GM21723 (cell line): Measurements from ENCODE around the gene C17orf58.
A peak's percentile ranks its signal among the peaks of the same experiment; 100 is the strongest.
"Not testable (repeated sequence)": the region's sequence is repeated elsewhere in the genome, so short reads cannot be mapped to it uniquely, and the experiment has no call there.

ENCODE experiments used
- ATAC-seq: cut with Tn5 transposase; IDR thresholded peaks from one replicate; pipeline ENCODE4 v1.9.1; 2021; ENCODE audit warnings: mild to moderate bottlenecking, moderate library complexity; ENCODE audit not compliant: unreplicated experiment

Gene C17orf58

DNA sequence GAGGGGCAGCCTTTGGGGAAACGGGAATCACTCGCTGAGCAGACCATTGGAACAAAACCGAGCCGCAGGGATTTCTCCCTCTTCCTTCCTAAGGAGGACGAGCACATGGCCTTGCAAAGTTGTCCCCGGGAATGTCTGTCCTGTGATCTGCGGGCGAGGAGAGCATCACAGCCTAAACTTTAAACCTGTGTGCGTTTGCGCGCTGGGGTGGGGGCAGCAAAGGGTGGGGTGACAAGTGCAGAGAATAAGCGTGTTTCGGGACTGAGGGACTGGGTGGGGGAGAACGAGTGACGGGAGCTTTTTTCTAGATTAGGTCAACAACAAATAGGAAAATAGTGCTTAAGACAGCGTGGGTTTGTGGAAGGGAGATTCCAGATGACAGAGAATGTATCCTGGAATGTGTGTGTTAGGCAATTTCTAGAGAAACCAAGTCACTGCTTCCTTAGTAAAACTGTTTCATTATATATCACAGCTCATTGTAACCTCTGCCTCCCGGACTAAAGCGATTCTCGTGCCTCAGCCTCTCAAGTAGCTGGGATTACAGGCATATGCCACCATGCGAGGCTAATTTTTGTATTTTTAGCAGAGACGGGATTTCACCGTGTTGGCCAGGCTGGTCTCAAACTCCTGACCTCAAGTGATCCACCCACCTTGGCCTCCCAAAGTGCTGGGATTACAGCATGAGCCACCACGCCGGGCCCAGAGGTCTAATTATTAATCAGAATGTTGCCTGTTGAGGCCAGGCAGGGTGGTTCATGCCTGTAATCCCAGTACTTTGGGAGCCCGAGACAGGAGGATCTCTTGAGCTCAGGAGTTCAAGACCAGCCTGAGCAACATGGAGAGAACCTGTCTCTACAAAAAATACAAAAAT is at the start of gene C17orf58:
Gene C17orf58 (minus strand): TSS at position 169 of the 871 bp plus-strand sequence. CDS start 271 bp downstream, outside the sequence.
- not testable (repeated sequence) for ATAC-seq

DNA sequence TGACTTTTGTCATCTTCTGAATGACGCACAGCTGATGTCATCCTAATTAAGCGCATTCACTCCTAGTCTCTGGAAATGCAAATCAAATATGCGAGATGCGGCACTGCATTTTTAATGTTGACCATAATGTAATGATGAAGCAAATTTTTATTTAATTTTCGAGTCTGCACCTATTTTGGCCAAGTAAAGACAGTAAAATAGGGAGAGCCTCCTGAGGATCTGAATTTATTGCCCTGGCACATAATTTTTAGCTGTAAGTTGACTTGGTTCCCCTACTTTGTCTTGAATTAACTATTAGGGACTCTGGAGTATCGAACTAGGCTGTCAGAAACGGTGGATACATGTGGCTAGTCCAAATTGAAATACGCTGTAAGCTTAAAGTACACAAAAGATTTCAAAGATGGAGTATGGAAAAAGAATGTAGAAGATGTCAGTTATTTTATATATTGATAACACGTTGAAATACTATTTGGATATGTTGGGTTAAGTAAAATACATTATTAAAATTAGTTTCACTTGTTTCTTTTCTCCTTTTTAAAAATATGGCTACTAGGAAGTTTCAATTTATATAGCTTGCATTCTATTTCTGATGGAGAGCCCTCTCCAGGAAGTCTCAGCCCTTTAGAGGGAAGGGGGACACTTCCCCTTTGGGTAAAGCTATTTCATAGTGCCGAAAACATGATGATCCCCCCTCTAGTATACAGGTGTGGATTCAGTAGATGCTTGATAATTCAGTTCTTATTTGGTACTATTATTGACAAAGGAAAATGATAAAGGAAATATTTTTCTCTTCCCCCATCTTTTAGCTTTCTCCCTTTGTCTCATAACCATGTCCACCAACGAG is 40.3 kb upstream of the C17orf58 start:
- ATAC-seq = no peak

DNA sequence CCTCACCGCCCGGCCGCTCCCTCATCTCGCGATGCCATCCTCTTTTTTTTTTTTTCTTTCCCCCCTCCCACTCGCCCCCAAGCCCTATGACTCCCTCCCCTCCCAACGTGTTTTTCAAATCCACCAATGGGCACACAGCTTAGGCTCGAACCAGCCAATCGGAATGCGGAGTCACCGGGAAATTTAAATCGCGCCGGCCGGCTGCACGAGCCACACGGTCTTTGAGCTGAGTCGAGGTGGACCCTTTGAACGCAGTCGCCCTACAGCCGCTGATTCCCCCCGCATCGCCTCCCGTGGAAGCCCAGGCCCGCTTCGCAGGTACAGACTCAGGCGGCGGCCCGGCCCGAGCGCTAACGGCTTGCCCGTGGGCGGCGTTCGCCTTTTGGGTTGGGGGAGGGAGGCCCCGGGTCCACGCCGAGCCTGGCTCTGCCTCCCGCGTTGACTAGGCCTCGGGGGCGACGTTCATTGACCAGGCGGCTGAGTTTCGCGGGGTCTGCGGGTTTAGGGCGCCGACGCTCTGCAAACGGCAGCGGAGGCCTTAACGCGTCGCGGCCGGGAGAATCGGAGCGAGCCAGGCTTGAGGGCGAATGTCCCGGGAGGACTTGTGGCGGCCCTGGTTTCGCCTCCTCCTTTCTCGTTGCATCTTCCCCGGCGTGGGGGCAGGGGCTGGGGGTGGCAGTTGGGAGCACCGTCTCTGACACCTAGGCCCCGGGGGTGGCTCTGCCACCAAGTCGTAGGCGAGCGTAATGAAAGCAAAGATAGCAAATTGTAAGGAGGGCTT is 39.4 kb upstream of the C17orf58 start, which contains the start of gene KPNA2:
Gene KPNA2 (plus strand): TSS at position 213 of the 781 bp plus-strand sequence. CDS start 1,398 bp downstream, outside the sequence.
- ATAC-seq = peak; percentile 90

DNA sequence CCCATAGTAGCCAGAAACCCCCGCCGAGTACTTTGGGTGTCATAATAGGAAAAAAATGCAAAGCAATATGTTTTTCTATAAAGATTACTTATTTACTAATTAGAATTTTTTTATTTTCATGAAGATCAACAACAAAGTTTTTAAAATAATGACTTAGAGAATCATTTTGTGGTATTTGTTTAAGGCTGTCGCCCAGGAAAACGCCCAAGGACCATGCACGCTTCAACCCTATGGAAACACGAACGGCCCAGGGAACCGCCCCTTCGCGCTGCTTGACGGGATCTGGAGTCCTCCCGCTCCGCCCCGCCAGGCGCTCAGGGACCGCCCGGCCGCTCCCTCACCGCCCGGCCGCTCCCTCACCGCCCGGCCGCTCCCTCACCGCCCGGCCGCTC is 38.9 kb upstream of the C17orf58 start:
- peak; percentile 91 for ATAC-seq

DNA sequence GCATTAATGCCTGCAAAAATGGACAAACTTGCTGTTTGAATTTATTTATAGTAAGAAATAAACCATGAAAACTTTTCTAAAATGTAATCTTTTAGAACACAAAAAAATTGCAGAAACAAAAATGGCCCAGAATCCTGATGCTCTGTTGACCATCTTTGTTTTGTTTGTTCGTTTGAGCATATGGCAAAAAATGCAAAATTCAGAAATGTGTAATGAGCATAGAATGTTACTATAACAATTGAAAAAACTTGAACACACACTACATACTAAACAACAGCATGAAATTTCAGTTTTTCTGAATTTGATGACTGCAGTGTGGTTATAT is 38.1 kb upstream of the C17orf58 start:
- no peak for ATAC-seq

DNA sequence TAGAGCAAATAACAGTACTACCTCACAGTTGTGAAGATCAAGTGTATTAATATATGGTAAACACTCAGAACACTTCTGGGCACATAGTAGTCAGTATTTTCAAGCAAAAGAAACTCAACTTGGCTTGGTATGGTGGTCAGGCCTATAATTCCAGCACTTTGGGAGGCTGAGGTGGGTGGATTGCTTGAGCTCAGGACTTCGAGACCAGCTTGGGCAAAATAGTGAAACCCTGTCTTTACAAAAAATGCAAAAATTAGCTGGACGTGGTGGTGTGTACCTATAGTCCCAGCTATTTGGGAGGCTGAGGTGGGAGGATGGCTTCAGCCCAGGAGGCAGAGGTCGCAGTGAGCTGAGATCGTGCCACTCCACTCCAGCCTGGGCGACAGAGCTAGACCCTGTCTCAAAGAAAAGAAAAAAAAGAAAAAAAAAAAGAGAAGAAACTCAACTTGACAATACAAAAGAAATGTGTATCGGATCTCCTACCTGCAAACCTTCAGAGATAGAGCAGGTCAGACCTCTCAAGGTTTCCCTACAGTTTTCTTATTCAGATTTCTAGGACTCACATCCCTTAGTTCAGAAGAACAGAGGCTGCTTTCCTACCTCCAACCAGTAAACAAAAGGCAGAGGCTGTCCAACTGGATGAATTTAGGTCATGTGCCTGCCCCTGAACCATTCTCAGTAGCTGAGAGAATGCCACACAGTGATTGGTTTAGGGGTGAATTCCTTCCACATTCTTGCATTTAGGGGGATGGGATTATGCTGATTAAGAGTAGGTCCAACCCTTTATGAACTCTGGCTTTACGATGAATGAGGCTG is 37.6 kb upstream of the C17orf58 start:
- no peak for ATAC-seq

DNA sequence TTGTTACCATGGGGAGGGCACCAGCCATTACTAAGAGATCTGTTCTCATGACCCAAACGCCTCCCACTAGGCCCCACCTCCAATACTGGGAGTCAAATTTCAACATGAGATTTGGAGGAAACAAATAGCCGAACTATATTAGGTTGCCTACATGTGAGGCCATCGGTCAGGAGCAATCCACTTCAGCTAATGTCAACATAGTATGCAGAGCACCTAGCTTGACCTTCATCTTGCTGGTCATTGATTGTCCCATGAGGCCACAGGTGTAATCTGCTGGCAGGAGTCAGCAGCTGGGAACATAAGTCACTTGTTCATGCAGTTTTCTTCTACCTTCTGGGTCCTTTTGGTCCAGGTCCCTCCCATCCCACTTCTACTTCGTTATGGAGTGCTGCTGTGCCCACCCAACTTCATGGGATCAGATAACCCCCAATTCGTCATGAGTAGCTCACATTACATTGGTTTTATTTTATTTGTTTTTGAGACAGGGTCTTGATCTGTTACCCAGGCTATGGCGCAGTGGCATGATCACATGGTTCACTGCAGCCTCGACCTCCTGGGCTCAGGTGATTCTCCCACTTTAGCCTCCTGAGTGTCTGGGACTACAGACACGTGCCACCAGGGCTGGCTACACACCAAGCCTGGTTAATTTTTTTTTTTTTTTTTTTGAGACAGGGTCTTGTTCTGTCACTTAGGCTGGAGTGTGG is 33.4 kb upstream of the C17orf58 start:
- ATAC-seq = no peak

DNA sequence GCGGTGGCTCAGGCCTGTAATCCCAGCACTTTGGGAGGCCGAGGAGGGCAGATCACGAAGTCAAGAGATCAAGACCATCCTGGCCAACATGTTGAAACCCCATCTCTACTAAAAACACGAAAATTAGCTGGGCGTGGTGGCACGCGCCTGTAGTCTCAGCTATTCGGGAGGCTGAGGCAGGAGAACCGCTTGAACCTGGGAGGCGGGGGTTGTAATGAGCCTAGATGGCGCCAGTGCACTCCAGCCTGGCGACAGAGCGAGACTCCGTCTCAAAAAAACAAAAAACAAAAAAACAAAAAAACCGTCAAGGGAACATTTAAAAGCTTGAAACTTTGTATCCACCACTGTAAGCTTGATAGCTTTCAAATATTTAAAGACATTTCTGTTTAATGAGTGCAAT is 26.3 kb upstream of the C17orf58 start:
- not testable (repeated sequence) for ATAC-seq

DNA sequence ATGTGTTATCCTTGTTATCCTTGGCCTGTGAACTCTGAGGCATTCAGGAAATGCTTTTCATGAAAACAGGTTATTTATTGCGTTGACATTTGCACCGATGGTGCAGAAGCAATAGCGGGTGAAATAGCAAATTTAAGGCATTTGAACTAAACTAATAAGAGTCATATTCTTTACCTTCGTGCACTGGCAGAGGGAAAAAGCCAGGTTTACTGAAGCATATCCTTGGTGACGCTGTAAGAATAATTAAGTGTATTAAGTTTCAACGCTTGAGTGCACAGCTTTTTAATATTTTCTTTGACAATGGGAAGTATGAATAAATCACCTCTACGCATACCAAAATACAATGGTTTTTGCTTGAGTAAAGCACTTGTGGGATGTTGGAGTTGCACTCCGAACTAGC is 25.7 kb upstream of the C17orf58 start:
- ATAC-seq = no peak

DNA sequence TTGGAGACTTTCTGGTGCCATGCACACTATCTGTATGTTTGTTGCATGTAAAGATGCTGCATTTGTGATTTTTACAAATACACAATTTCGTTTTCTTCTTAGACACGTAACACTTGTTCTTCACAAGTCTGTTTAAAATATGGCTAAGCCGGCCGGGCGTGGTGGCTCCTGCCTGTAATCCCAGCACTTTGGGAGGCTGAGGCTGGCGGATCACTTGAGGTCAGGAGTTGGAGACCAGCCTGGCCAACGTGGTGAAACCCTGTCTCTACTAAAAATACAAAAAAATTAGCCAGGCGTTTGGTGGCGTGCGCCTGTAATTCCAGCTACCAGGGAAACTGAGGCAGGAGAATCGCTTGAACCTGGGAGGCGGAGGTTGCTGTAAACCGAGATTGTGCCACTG is 24.5 kb upstream of the C17orf58 start:
- ATAC-seq = not testable (repeated sequence)

DNA sequence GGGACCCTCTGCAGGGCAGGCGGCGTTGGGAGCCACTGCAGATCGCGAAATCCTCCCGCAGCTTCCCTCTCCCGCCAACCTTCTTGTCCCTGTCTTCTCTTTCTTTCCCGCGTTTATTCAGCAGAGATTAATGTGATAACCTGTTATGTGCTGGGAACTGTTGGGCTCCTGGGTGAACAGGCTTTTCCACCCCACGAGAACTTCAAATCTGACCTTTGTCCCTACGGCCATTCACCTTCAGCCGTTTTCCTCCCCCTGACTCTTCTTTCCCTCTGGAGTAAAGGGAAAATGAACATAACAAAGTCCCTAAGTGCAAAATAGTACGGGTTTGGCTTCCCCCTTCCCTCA is 24.1 kb upstream of the C17orf58 start:
- no peak for ATAC-seq

DNA sequence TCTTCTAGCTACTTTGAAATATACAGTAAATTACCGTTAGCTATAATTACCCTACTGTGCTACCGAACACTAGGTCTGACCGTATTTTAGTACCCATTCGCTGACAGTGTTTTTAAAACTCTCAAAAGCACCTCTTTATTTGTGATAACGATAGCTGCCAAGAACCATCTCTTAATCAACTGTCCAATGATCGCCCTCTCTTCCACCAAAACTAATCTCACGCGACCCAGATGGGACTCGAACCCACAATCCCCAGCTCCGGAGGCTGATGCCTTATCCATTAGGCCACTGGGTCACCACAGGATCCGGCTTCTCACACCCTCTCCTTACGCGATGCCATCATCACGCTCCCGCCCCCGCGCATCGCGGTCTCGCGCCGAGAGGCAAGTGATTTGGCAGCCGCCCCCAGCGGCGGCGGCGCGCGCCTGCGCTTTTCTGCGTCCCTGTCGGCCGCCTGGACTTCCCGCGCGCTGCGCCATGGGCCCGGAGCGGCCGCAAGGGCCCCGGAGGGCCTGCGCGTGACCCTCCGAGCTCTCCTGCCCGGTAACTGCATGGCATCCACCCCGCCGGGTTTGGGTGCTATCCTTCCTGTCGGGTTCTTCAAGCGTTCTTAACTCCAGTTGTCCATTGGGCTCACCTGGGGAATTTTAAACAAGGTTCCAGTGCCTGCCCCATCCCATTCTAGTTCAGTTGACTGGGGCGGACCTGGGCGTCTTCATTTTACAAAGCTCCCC is 23.6 kb upstream of the C17orf58 start:
- ATAC-seq = peak; percentile 86

DNA sequence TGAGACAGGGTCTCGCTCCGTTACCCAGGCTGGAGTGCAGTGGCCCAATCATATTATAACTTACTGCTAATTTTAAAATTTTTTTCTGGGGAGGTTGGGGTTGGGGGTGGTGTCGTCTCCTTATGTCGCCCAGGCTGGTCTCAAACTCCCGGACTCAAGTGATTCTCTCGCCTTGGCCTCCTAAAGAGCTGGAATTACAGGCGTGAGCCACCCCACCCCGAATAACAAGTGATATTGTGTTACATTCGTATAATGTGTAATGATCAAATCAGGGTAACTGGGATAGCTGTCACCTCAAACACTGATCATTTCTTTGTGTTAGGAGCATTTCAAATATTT is 23.0 kb upstream of the C17orf58 start:
- no peak for ATAC-seq

DNA sequence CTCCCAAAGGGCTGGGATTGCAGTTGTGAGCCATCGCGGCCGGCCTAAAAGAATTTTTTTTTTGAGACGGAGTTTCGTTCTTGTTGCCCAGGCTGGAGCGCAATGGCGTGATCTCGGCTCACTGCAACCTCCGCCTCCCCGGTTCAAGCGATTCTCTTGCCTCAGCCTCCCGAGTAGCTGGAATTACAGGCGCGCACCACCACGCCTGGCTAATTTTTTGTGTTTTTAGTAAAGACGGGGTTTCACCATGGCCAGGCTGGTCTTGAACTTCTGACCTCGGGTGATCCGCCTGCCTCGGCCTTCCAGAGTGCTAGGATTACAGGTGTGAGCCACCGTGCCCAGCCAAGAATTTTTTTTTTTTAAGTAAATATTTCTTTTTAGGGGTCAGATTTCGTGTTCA is 22.2 kb upstream of the C17orf58 start:
- ATAC-seq = not testable (repeated sequence)

DNA sequence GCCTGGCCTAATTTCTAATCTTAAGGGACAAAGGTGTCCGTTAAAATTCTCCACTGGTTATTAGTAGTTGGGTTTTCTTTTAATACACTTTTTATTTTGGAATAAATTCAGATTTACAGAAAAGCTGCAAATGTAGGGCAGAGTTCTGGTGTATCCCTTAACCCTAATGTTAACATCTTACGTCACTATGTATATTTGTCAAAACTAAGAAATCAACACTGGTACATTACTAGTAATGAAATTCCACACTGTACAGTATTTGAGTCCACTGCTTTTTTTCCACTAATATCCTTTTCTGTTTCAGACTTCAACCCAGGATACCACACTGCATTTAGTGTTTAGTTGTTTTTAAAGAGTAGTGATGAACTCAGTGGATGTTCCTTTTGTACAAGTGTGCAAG is 20.6 kb upstream of the C17orf58 start:
- no peak for ATAC-seq

DNA sequence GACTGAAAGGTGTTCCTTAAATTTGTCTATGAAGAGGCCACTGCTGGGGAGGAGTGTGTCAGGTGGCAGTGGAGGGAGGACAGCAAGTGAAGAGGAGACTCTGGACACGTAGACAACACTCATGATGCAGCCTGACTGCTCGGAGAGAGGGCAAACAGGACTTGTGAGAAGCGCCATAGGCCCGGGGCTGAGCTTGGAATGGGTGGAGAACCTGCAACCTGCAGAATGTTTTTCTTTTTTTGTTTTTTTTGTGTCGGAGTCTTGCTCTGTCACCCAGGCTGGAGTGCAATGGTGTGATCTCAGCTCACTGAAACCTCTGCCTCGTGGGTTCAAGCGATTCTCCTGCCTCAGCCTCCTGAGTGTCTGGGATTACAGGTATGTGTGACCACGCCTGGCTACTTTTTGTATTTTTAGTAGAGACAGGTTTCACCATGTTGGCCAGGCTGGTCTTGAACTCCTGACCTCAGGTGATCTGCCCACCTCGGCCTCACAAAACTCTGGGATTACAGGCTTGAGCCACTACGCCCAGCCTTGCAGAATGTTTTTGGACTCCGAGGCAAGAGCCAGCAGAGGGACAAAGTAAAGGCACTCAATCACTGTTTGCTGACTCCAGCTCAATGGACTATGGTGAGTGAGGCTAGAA is 18.9 kb upstream of the C17orf58 start:
- ATAC-seq = no peak

DNA sequence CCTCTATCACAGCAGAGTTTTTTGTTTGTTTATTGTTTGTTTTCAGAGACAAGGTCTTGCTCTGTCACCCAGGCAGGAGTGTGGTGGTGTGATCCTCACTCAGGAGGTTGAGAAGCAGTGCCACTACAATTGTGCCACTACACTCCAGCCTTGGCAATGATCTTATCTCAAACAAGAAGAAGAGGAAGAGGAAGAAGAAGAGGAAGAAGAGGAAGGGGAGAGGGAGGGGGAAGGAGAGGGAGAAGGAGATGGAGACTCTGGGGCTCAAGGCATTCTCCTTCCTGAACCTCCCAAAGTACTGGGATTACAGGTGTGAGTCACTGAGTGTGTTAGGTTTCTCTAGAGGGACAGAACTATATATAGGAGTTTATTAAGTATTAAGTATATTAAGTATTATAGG is 17.1 kb upstream of the C17orf58 start:
- no peak for ATAC-seq

DNA sequence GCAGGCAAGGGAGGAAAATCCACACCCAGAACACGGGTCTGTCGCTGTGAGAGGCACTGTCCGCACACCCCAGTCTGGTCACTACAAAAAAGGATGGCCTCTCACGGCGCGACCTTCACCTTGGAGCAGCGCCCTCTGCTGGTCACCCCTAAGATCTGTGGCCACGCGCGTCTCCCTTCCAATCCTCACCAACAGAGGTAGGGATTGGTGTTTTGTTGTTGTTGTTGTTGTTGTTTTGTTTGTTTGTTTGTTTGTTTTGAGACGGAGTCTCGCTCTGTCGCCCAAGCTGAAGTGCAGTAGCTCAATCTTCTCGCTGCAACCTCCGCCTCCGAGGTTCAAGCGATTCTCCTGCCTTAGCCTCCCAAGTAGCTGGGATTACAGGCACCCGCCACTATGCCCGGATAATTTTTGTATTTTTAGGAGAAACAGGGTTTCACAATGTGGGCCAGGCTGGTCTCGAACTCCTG is 15.0 kb upstream of the C17orf58 start:
- ATAC-seq = no peak

DNA sequence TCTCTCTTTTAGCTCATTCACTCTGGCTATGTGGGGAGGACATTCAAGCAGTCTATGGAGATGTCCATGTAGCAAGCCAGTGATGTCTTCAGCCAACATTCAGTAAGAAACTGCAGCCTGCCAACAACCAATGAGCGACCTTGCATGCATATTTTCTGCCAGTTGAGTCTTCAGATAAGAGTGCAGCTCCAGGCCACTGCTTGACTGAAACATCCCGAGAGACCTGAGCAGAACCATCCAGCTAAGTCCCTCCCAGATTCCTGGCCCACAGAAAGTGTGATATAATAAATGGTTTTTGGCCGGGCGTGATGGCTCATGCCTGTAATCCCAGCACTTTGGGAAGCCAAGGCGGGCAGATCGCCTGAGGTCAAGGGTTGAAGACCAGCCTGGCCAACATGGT is 10.5 kb upstream of the C17orf58 start:
- no peak for ATAC-seq
